Endodermal cell (in vitro differentiated cells): ENCODE measurements around the gene TTC9C. TPM values are rescaled to one million over a fixed set of nuclear protein-coding genes. Genes with fewer than 3 reads are reported as not detected.
"Not testable (repeated sequence)": the region's sequence is repeated elsewhere in the genome, so short reads cannot be mapped to it uniquely, and the experiment has no call there.

Experiments
- DNase-seq: peaks from one replicate; pipeline ENCODE4 v3.0.0-alpha.2; 2017
- H3K27ac ChIP-seq: 2 replicates; pipeline ENCODE4 v1.5.1; 2013; ENCODE audit warnings: mild to moderate bottlenecking, low read depth, low read length, moderate library complexity
- H3K27me3 ChIP-seq: 2 replicates; pipeline ENCODE4 v1.6.1; 2013; ENCODE audit warnings: mild to moderate bottlenecking, low read length, moderate library complexity; ENCODE audit not compliant: insufficient read depth, control insufficient read depth, poor library complexity, severe bottlenecking
- H3K36me3 ChIP-seq: 2 replicates; pipeline ENCODE4 v1.7.0; 2013; ENCODE audit warnings: mild to moderate bottlenecking, low read length, moderate library complexity; ENCODE audit not compliant: control insufficient read depth, insufficient read depth
- H3K4me1 ChIP-seq: one replicate; pipeline ENCODE4 v1.7.0; 2013; ENCODE audit warnings: low read length; ENCODE audit not compliant: control insufficient read depth, insufficient read depth
- H3K4me3 ChIP-seq: 2 replicates; pipeline ENCODE4 v1.5.1; 2013; ENCODE audit warnings: mild to moderate bottlenecking, low read length, moderate library complexity
- H3K9ac ChIP-seq: 2 replicates; pipeline ENCODE4 v1.6.1; 2013; ENCODE audit warnings: mild to moderate bottlenecking, low read length, moderate library complexity; ENCODE audit not compliant: poor library complexity, severe bottlenecking; ENCODE audit errors: extremely low read depth
- H3K9me3 ChIP-seq: 2 replicates; pipeline ENCODE4 v1.6.1; 2013; ENCODE audit warnings: mild to moderate bottlenecking, low read length, moderate library complexity; ENCODE audit not compliant: control insufficient read depth
- H3K27ac Mint-ChIP-seq: 2 replicates; pipeline ENCODE4 v1.8.0; 2020; ENCODE audit warnings: mixed read lengths
- H3K27me3 Mint-ChIP-seq: 2 replicates; pipeline ENCODE4 v1.8.0; 2021; ENCODE audit warnings: mild to moderate bottlenecking, mixed read lengths; ENCODE audit not compliant: insufficient read depth
- H3K36me3 Mint-ChIP-seq: 2 replicates; pipeline ENCODE4 v1.8.0; 2020; ENCODE audit warnings: low read depth, mixed read lengths
- H3K4me1 Mint-ChIP-seq: 2 replicates; pipeline ENCODE4 v1.8.0; 2020; ENCODE audit warnings: mixed read lengths
- H3K4me3 Mint-ChIP-seq: 2 replicates; pipeline ENCODE4 v1.8.0; 2020; ENCODE audit warnings: mild to moderate bottlenecking, moderate library complexity, mixed read lengths
- H3K9me3 Mint-ChIP-seq: 2 replicates; pipeline ENCODE4 v1.8.0; 2020; ENCODE audit warnings: mild to moderate bottlenecking, mixed read lengths
- CTCF ChIP-seq: fragments of 200-600 bp; sonication (generic); conservative IDR thresholded peaks from 2 replicates; pipeline ENCODE4 v1.5.0; 2021; ENCODE audit warnings: antibody characterized with exemption, mild to moderate bottlenecking
- WGBS, 2 experiments: methylation state at CpG; one replicate each; pipeline versions ENCODE4 v1.1.5 to v1.1.7; 2013; ENCODE audit warnings: missing lambda C conversion rate in 2 of 2, mixed read lengths in 1 of 2; ENCODE audit not compliant: insufficient coverage in 1 of 2, insufficient read length in 1 of 2; 5-methylcytosine and 5-hydroxymethylcytosine counted together
- total RNA-seq, 2 donors: library from RNA; stranded (reverse); fragmentation: NEBNext Ultra II Directional in 1 of 2; extraction: Animal tissue kit (Norgen Biotek cat#: 25700) in 1 of 2; gene quantifications; 2 replicates in 1 of 2; 3 replicates in 1 of 2; pipeline ENCODE4 v1.2.1, GENCODE V29; 2021

Gene TTC9C
- total RNA-seq, 2 donors from 2014 or later = 40.0 to 55.4 TPM

GRCh38 chr11:62688491-62688890 lies 39.8 kb upstream of the TTC9C start:
- peaks cover 8% of the 10 kb centered on the region for H3K27me3 Mint-ChIP-seq

GRCh38 chr11:62689421-62690183 lies 38.7 kb upstream of the TTC9C start, which contains the start of gene LRRN4CL:
Gene LRRN4CL (minus strand): TSS chr11:62689530. CDS start chr11:62688508, 1,022 bp downstream.
- no peak for TF ChIP-seq CTCF
- Histone ChIP-seq H3K27me3 (no peaks in the 10 kb centered on the region), H3K9me3 (no peaks in the 10 kb centered on the region), H3K9ac (no peak within 1 kb of the TSS), H3K4me1 (no peaks in the 10 kb centered on the region), H3K36me3 (peaks cover 37% of the 10 kb centered on the region), H3K4me3 (no peak within 1 kb of the TSS), H3K27ac (peak within 1 kb of the TSS; percentile 24)
- H3K36me3 Mint-ChIP-seq = peaks cover 36% of the 10 kb centered on the region
- H3K4me3 Mint-ChIP-seq = peak within 1 kb of the TSS; percentile 13
- WGBS, 2 experiments = 92 to 95% methylated on average over 4 to 11 of the region's 11 CpGs
- no peaks in the 10 kb centered on the region for H3K9me3 Mint-ChIP-seq
- peaks cover 8% of the 10 kb centered on the region for H3K27me3 Mint-ChIP-seq
- no peak for DNase-seq
- peaks cover 5% of the 10 kb centered on the region for H3K4me1 Mint-ChIP-seq
- H3K27ac Mint-ChIP-seq = peak within 1 kb of the TSS; percentile 36

More at GRCh38 chr11:62688491-62688890, 39.8 kb upstream of the TTC9C start:
- 85 to 100% methylated on average over 1 of the region's 1 CpG for WGBS, 2 experiments
- Mint-ChIP-seq H3K4me1 (peaks cover 5% of the 10 kb centered on the region), H3K4me3 (peak overlapping the region; percentile 13), H3K9me3 (no peaks in the 10 kb centered on the region), H3K27ac (no peak overlapping the region), H3K36me3 (peaks cover 30% of the 10 kb centered on the region)
- Histone ChIP-seq H3K9ac (no peak overlapping the region), H3K27me3 (no peaks in the 10 kb centered on the region), H3K9me3 (no peaks in the 10 kb centered on the region), H3K36me3 (peaks cover 28% of the 10 kb centered on the region), H3K4me3 (no peak overlapping the region), H3K27ac (peak overlapping the region; percentile 24), H3K4me1 (no peaks in the 10 kb centered on the region)
- no peak for TF ChIP-seq CTCF
- DNase-seq = no peak

GRCh38 chr11:62693624-62694023 lies 34.7 kb upstream of the TTC9C start:
- not testable (repeated sequence) for H3K27me3 ChIP-seq, H3K4me1 ChIP-seq, H3K27ac Mint-ChIP-seq, H3K4me3 Mint-ChIP-seq, H3K27ac ChIP-seq, H3K9me3 ChIP-seq, H3K27me3 Mint-ChIP-seq, H3K4me3 ChIP-seq, H3K9me3 Mint-ChIP-seq, H3K4me1 Mint-ChIP-seq, H3K9ac ChIP-seq, DNase-seq
- WGBS, 2 experiments = 97% methylated on average over 1 of the region's 4 CpGs; no CpG with 5 or more reads in 1 of the 2 experiments
- H3K36me3 ChIP-seq = peaks cover 42% of the 10 kb centered on the region
- peaks cover 50% of the 10 kb centered on the region for H3K36me3 Mint-ChIP-seq
